NCI-H82 (cell line): ENCODE measurements around the gene MAS1.
"Not testable (repeated sequence)": the region's sequence is repeated elsewhere in the genome, so short reads cannot be mapped to it uniquely, and the experiment has no call there.

ENCODE experiments used
- DNase-seq: peaks from one replicate; lab custom pipeline; 2025; lab: John Stamatoyannopoulos, UW

The MAS1 gene

DNA sequence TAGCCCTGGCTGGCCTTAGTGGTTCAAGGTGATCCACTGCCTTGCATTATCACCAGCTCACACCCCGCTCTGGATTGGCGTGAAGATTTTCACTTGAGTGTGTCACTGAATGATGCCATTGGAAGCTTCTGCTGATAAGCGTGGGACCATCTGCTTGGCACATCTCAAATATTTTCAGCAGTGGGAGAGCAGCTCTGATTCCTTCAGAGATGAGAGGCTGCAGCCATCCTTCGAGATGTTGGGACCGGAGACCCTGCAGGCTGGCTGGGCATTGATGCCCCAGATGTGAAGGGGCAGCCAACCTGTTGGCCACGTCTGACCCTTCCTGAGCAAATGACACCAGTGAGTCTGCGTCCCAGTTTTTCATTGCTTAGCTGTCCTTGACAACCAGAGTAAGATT is at the start of gene MAS1:
Gene MAS1, plus strand, starts transcription at position 197 of the 400 bp plus-strand sequence. CDS start 15,968 bp downstream, outside the sequence.
- no peak for DNase-seq

DNA sequence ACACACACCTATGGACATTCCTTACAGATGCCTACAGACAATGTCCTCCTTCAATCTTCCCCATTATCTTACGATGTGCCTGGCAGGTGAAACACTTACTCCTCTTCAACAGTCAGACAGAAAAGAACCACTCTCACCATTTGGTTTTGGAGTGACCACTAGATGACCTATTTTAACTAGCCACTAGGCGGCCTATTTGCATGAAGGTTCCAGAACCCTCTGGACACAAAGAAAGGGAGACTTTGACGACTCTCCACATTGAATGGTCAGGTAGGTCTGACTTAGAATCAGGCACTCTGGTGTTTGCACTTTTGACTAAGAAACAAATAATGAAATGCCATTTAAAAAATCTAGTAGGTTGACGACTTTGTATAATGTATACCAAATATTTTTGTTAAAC is 48.8 kb upstream of the MAS1 start:
- DNase-seq, result peak; percentile 29

DNA sequence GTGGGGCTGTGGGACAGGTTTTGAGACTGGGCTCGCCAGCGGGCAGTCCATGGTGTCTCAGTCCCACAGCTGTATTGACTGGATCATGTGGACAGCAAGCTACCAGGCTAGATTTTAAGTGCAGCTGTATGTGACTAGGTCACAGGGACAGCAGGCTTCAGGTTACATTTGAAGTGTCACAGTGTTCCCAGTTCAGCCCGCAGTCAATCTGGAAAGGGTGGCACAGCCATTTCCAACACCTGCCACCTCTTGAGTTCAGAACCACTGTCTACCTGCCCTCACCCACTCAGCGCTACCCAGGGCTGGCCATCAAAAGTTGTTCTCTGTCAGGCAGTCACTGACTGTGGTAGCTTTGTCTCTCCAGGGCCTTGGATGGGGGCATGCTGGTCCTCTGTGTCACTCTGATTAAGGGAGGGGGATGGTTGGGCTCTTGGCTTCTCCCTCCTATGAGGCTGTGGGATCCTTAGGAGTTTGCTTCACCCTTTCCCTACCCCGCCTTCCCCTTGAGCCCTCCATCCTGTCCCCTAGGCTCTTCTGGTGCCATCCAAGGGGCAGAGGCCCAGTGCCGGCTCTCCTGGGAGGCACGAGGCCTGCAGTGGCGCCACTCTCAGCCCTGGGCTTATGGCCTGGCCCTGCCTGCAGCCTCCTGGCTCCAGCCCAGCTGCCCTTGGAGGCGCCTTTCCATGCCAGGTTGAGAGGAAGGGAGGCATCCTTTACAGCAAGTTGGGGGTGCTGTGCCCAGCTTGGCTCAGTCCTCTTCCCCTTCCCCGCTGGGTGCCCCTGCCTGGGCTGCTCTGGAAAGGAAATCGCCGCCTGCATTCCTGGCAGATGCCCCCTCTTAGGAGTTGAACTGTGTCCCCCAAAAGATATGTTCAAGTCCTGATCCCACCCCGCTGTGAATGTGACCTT is 45.8 kb upstream of the MAS1 start:
- no peak for DNase-seq

DNA sequence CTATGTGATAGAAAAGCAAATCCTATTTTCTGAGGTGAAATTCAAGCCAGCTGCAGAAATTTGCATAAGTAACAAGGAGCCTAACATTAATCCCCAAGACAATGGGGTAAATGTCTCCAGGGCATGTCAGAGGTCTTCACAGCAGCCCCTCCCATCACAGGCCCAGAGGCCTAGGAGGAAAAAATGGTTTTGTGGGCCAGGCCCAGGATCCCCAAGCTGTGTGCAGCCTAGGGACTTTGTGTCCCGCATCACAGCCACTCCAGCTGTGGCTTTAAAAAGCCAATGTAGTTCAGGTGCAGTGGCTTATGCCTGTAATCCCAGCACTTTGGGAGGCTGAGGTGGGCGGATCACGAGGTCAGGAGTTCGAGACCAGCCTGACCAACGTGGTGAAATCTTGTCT is 42.2 kb upstream of the MAS1 start:
- not testable (repeated sequence) for DNase-seq

DNA sequence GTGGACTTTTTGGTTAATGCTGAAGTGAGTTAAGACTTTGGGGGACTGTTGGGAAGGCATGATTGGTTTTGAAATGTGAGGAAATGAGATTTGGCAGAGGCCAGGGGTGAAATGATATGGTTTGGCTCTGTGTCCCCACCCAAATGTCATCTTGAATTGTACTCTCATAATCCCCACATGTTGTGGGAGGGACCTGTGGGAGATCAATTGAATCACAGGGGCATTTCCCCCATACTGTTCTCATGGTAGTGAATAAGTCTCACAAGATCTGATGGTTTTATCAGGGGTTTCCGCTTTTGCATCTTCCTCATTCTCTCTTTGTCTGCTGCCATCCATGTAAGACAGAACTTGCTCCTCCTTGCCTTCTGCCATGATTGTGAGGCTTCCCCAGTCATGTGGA is 40.9 kb upstream of the MAS1 start:
- not testable (repeated sequence) for DNase-seq

DNA sequence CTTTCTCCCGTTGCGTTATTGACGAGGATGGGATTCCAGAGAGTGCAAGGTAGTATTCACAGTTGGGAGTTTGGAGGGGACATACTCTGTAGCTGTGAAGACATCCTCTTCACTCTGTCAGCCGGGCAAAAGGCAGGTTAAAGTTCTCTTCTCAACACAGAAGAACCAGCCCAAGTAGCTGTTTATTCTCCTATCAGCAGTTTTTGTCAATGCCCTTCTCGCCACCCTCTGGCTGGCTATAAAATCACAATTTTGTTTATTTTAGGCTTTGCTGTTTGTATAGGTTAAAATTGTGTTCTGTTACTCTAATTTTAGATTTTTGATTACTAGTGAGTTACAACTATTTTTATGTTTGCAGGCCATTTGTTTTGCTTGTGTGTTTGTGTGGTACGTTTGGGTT is 37.9 kb upstream of the MAS1 start:
- DNase-seq, result peak; percentile 41

DNA sequence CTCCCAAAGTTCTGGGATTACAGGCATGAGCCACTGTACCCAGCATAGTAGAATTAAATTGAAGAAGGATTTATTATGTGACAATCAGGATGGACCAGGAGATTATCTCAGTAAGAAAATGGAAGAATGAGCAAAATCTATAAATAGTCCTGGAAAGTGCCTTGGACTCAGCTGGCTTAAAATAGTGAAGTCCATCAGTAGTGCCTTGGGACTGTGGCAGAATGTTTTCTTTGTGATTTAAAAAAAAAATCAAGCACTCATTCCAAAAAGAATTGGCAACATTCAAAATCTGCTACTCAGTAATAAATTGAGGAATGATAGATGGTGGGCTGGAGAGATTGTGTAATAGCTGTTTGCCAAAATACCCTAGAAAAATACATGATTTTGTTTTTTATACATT is 37.0 kb upstream of the MAS1 start:
- DNase-seq, result no peak

DNA sequence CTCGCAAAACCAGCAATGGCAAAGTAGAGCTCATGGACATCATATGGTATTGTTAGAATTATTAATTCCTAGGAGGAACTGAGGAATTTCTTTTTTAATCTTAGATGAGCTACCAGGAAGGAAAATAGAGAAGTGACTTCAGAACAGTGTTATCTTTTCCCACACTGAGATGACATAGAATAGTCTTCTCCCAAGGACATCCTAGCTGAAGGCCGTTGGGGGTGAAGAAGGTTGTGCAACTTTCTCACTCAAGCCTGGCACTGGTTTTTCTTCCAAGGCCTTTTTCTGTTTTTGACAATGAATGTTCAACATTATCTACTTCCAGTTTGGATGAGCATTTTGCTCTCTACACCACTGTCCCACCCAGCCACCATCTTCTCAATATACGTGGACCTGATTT is 35.8 kb upstream of the MAS1 start:
- no peak for DNase-seq

DNA sequence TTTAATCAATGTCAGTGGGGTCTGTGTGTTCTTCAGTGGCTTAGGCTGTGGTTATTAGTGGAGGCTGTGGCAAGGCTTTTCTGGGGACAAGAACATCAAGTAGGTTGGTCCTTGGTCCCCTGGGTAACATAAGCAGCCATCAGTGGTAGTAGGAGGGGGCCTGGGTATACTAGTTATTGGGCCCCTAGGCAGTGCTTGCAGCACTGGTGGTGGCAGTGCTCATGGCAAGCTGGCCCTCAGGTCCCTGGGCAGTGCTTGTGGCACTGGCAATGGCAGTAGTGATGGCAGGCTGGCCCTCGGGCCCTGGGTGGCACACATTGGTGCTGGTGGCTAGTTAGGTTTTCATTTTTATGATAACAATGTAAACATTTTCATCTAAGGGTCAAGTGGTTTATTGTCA is 32.5 kb upstream of the MAS1 start:
- no peak for DNase-seq

DNA sequence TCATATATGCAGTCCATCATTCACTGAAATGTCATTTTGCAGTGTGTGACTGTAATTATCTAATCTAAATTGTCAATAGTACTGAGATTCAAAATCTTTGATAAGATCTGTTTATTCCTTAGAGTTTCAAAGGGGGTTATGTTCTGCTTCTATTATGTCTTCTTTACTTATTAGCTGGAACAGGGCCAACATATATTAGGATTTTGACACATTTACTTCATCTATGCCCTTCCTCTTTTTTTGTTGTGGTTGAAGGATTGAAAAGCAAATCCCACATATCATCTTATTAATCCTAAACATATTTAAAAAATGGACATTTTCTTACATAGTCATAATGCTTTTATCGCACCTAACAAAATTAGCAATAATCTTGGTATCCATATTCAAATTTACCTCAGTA is 30.3 kb upstream of the MAS1 start:
- DNase-seq, result no peak

DNA sequence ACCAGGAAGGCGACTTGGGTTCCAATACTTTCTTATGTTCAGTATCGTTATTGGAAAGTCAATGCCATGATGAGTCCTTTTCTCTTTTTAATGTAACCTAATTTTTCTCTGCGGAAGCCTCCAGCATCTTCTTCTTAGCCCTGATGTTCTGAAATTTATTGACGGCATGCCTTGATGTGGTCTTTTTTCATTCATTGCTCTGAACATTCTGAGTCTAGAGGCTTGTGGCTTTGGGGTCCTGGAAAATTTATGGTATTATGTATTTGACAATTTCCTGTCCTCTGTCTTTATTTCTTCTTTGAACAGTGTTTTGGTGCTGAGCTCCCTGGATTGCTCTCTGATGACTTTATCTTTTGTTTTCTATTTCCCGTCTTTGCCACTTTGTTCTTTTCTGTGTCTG is 28.7 kb upstream of the MAS1 start:
- no peak for DNase-seq

DNA sequence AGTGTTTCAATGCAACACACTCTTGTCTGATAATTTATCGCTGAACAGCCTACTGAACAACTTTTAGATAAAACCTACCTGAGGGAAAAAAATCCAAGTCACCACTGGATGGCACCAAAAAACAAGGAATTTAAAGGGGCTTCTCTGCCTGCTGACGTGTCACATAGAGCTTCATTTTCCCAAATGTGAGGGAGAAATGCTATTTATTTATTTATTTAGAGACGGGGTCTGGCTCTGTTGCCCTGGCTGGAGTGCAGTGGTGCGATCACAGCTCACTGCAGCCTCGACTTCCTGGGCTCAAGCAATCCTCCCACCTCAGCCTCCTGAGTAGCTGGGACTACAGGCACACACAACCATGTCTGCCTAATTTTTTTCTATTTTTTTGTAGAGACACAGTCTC is 27.4 kb upstream of the MAS1 start:
- DNase-seq, result peak; percentile 81

DNA sequence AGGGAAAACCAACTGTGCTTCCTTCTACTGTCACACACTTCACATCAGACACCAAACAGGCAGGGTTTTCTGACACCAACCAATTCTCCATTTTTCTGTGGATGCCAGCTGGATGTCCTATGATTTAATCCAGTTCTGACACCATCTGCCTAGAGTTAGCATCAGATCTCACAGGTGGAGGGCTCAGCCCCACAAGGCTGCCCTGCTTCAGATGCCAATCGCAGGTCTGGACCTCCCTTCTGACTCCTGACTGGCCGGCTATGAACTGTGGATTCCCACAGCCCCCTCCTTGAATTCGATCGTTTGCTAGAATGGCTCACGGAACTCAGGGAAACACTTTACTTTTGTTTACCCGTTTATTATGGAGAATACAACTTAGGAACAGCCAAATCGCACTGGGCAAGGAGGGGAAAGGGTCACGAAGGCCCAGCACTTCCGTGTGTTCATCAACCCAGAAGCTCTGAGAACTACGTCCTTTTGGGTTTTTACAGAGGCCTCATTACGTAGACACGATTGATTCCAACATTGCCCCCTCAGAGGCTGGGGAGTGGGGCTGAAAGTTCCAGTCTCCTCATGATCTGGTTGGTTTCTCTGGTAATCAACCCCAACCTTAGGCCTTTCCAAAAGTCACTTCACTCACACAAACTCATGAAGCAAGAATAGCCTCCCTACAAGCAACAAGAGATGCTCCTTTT is 25.4 kb upstream of the MAS1 start:
- no peak for DNase-seq

DNA sequence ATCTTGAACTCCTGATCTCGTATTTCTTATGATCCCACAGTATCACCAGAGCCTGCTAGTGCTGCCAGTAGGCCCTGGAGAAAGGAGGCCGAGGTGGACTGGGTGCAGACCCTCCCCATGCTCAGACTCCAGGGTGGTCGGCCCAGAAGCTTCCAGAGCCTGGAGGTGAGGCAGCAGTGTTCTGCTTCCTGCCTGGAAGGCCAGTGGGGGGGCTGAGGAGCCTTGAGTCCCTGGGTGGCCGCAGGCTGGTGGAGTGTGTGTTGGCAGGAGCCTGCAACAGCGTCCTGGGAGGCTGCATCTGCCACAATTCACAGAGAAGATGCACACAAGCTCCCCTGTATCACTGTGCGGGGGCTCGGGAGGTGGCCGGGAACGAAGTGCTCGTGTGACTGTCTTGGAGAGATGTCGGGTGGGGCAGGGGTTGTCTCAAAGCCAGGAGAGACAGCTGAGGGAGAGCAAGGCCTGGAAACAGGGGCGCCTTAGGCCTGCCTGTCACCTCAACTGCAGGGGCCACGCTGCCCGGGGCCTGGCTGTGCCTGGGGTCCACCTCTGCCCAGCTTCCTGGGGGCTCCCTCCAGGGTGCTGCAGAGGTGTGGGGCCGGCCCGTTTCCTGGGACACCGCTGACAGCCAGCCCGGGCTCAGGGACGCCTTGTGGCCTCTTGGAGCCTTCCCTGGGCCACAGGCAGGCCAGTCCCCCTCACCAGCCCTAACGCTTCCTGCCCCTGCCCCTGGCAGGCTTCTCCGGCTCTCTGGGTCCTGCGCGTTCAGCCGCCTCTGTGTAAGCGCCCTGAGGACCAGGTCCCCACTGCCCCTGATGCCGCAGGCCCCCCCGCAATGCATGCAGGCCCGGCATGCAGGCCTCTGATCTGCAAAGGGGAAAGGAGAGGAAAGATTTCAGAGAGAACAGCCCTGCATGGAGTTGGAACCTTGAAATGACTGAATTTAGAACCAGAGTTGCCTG is 24.2 kb upstream of the MAS1 start:
- no peak for DNase-seq

DNA sequence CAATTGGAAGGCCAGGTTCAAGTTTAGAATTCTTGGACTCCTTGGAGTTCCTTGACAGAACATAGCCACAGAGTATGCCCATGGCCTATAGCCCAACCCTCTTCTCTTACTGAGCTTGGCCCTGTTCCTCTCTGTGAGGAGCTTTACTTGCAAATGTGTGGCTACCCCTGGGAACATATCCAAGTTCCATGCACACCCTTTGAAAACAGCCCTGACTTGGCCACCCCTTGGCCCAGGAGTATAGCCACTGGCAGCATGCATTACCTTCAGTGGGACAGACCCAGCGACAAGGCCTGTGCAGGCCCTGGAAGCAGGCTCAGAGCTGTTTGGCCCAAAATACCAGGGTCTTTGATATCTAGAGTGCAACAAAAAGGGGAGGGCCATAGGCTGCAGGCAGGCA is 19.5 kb upstream of the MAS1 start:
- DNase-seq, result no peak

DNA sequence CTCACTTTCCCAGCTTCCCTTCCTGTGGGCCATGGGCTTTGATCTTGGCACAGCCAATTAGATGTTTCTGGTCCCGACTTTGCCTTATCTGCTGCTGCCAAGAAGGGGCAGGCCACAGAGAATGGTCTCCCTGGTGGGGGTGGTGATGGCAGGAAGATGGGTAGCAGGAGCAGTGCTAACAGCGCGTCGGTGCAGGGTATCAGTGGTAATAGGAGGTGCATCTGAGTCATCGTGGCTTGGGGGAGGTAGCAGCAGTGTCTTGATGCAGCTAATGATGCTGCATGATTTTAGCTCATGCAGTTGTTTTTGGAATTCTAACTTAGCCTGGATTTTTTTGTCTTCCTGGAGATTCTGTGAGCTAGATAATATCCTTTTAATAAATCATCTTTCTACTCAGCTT is 18.9 kb upstream of the MAS1 start:
- DNase-seq, result no peak

DNA sequence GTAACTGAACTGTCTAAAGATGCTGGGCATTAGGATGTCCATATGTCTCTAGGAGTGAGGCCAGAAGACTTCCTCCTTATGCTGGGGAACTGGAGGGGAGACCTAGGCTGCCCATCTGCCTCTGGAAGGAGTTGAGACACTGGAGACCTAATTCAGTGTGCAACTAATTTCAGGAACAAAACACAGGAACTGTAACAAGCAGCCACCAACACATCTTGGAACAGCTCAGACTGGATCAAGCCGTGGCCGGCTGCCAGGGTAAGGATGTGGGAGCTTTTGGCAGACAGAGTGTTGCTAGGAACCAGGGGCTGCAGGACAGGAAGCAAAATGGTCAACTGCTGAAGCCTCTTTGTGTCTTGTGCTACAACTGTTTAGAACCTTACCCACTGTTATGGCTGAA is 16.4 kb upstream of the MAS1 start:
- no peak for DNase-seq

DNA sequence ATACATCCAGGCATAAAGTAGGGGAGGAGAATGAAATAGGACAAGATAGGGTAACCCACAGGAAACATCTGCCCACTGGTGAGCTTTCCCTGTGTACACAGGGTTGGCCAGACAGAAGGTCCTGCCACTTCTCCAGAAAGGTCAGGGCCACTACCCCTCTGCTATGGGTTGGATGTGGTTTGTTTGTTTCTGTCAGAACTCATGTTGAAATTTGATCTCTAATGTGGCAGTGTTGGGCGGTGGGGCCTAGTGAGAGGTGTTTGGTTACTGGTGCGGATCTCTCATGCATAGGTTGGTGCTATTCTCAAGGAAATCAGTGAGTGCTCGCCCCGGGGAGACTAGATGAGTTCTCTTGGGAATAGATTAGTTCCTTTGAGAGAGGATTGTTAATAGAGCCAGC is 15.6 kb upstream of the MAS1 start:
- no peak for DNase-seq

DNA sequence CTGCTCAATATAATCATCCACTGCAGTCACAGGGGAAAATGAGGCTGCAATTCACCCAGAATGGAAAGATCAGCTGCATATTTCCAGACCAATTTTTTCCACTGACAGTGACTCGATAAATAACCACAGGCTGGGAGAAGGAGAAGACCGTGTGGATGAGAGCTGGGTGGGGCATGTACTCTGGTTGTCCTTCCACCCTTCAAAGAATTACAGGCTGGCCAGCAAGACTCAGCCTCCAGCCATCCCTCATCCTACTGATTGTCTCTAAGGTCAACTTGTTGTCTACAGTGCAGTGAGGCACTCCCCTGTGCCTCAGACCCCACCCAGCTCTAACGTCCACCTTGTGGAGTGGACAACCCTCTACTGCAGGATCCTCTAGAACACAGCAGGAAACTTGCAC is 14.5 kb upstream of the MAS1 start:
- no peak for DNase-seq

DNA sequence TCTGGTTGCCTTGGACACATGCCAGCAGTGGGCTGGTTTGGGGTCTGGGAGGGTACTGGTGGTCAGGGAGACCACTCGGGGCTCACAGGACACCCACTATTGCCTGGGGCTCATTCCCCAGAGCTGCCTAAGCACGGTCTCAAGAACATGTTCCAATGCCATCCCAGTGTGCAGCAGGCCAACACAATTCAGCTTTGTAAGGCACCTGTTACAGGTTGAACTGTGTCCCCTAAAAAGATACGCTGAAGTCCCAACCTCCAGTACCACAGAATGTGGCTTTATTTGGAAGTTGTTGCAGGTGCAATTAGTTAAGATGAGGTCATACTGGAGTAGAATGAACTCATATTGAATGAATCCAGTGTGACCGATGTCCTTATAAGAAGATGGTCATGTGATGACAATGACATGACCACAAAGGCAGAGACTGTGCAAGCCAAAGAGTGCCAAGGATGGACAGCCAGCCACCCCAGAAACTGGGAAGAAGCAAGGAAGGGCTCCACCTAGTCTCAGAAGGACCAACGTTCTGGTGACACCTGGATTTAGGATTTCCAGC is 13.5 kb upstream of the MAS1 start:
- DNase-seq, result no peak

DNA sequence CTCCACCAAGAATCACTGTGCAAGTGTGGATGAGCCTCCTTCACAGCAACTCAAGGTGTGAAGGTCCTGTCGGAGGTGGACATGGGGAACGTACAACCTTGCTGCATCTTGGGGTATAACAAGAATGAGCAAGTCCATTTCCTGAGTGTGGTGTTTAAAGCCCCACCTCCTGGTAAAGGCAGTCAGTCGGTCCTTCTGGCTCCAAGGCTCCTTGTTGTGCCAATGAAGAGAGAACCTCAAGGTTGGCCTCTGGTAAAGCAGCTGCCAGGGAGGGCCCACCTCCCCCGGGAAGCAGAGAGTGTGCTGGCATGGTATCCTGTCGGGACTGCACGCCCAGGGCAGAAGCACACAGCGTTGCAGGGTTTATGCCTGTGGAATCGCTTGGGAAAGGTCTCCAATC is 12.4 kb upstream of the MAS1 start:
- DNase-seq, result no peak

DNA sequence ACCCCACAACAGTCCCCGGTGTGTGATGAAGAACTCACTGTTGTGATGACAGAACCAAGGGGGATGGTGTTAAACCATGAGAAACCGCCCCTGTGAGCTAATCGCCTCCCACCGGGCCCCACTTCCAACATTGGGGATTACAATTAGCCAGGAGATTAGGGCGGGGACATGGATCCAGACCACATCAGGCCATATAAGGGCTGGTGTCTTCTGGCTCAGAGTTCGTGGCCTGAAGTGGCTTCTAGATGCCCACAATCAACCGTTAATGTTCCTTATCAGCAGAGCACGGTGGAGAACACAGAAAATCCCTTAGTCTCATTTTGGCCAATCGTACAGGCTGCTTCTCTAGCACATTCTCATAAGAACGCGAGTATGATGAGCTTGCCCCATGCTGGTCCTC is 10.9 kb upstream of the MAS1 start:
- DNase-seq, result peak; percentile 84
